Endothelial cell of umbilical vein (primary cell): Measurements from ENCODE around the gene ACOX1.

ENCODE experiments used
- CTCF ChIP-seq, 2 donors: IDR thresholded peaks; 1 replicate in 1 of 2; 2 replicates in 1 of 2; pipeline ENCODE4 v1.5.1; 2011; ENCODE audit warnings: low read length in 2 of 2, mild to moderate bottlenecking in 2 of 2, moderate library complexity in 2 of 2, control low read depth in 1 of 2, inconsistent platforms in 1 of 2, low read depth in 1 of 2; ENCODE audit not compliant: insufficient read depth in 1 of 2; ENCODE audit errors: extremely low read depth in 1 of 2
- EZH2 ChIP-seq: IDR thresholded peaks from 2 replicates; pipeline ENCODE4 v1.6.1; 2012; ENCODE audit warnings: borderline replicate concordance, low read depth, mild to moderate bottlenecking, moderate library complexity, low read length, inconsistent platforms; ENCODE audit not compliant: severe bottlenecking
- POLR2A ChIP-seq: IDR thresholded peaks from 2 replicates; pipeline ENCODE4 v1.6.1; 2012; ENCODE audit warnings: low read depth, mild to moderate bottlenecking, control low read depth, low read length

GRCh38 chr17:75922173-75922961 is 56.6 kb downstream of the ACOX1 start:
- TF ChIP-seq CTCF (IDR thresholded peaks at IDR 0.05; ENCODE audit: extremely low read depth in 1 of 2, insufficient read depth in 1 of 2, low read depth in 1 of 2, low read length in 2 of 2) (no peak), POLR2A (no peak), EZH2 (no peak)
